Keratinocyte (primary cell): ENCODE results near the gene RBBP8.

Source experiments
- CTCF ChIP-seq, 3 experiments: IDR thresholded peaks in 1 of 3; conservative IDR thresholded peaks in 1 of 3; optimal IDR thresholded peaks in 1 of 3; 2 replicates in 2 of 3; 3 replicates in 1 of 3; pipeline versions ENCODE3 to v1.5.1; 2011; ENCODE audit warnings: low read length in 3 of 3, mild to moderate bottlenecking in 3 of 3, moderate library complexity in 2 of 3, control low read depth in 1 of 3, inconsistent platforms in 1 of 3; ENCODE audit not compliant: insufficient read depth in 2 of 3; ENCODE audit errors: extremely low read depth in 1 of 3
- EZH2 ChIP-seq: IDR thresholded peaks from one replicate; pipeline ENCODE4 v1.6.1; 2012; ENCODE audit warnings: inconsistent platforms, mild to moderate bottlenecking, low read length, moderate library complexity

- TF ChIP-seq CTCF (optimal IDR thresholded peaks at IDR 0.05 in 1 of 3, IDR thresholded peaks at IDR 0.05 in 1 of 3, conservative IDR thresholded peaks at IDR 0.05 in 1 of 3; ENCODE audit: extremely low read depth in 1 of 3, insufficient read depth in 2 of 3, low read length in 3 of 3) = no peak
- TF ChIP-seq EZH2 = no peak
Observed at GRCh38 chr18:22912835-22913234, 20.3 kb upstream of the RBBP8 start.
